Epithelial cell of esophagus (primary cell): ENCODE data around the gene DSG1.

ENCODE experiments used
- DNase-seq: peaks from one replicate; pipeline ENCODE4 v3.0.0; 2010; ENCODE audit warnings: low read depth
- H3K4me3 ChIP-seq: 2 replicates; pipeline ENCODE4 v1.5.1; 2011; ENCODE audit warnings: mild to moderate bottlenecking, low read length, control low read depth
- TF ChIP-seq, protein P1 (sequence below): IDR thresholded peaks from 2 replicates; pipeline ENCODE4 v1.5.1; 2011; ENCODE audit warnings: low read depth, mild to moderate bottlenecking, low read length, control low read depth, inconsistent platforms; ENCODE audit not compliant: insufficient read depth; ENCODE audit errors: missing control alignments

DSG1 gene

GRCh38 chr18:31393286-31393685, 75.3 kb downstream of the DSG1 start:
- TF ChIP-seq, protein P1, sequence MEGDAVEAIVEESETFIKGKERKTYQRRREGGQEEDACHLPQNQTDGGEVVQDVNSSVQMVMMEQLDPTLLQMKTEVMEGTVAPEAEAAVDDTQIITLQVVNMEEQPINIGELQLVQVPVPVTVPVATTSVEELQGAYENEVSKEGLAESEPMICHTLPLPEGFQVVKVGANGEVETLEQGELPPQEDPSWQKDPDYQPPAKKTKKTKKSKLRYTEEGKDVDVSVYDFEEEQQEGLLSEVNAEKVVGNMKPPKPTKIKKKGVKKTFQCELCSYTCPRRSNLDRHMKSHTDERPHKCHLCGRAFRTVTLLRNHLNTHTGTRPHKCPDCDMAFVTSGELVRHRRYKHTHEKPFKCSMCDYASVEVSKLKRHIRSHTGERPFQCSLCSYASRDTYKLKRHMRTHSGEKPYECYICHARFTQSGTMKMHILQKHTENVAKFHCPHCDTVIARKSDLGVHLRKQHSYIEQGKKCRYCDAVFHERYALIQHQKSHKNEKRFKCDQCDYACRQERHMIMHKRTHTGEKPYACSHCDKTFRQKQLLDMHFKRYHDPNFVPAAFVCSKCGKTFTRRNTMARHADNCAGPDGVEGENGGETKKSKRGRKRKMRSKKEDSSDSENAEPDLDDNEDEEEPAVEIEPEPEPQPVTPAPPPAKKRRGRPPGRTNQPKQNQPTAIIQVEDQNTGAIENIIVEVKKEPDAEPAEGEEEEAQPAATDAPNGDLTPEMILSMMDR = no peak
- no peak overlapping the region for H3K4me3 ChIP-seq
- no peak for DNase-seq

GRCh38 chr18:31396796-31397612, 79.0 kb downstream of the DSG1 start:
- TF ChIP-seq, protein P1 = no peak
- no peak overlapping the region for H3K4me3 ChIP-seq
- DNase-seq = no peak

- no peak overlapping the region for H3K4me3 ChIP-seq
- TF ChIP-seq, protein P1 = no peak
- no peak for DNase-seq
Measured at GRCh38 chr18:31398191-31398590, 80.2 kb downstream of the DSG1 start.

GRCh38 chr18:31399306-31400032, 81.5 kb downstream of the DSG1 start:
- no peak overlapping the region for H3K4me3 ChIP-seq
- TF ChIP-seq, protein P1 = no peak
- peak; percentile 69 for DNase-seq

DNA sequence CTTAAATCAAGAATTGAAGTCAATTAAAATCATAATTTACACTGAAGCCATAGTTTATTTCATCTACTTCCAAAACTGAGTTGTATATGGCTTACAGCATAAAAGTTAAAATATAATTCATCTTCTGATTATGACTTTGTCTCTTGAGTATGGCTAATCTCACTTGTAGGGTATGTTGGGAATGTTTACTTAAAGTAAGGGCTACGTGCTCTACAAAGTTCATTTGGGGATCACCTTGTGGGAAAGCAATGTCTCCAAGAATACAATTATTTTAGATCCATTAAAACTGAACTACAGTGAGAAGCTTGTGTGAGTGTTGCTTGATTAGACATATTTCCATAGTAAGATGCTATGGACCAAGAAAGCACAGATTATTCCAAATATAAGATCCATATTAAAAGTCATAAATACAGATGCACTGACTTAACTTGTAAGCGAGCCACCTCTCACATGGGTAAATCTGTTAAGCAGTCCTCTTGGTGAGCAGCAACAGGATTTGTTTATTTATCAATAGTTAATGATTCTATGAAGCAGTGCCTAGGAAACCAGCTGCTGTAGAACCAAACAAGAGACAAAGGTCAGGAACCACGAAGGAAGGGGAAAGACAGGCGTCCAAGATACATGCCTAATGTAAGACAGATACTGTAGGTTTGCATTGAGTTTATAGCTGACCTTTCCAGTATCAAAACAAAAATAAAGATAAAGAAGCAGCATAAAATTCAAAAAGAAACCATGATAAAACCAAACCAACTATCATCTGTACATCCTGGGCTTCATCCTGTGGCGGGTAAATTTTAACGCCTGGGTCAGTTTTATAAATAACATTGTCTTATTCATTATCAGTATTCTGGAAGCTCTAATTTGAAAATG, 83.4 kb downstream of the DSG1 start:
- TF ChIP-seq, protein P1 = no peak
- no peak overlapping the region for H3K4me3 ChIP-seq
- DNase-seq = no peak

DNA sequence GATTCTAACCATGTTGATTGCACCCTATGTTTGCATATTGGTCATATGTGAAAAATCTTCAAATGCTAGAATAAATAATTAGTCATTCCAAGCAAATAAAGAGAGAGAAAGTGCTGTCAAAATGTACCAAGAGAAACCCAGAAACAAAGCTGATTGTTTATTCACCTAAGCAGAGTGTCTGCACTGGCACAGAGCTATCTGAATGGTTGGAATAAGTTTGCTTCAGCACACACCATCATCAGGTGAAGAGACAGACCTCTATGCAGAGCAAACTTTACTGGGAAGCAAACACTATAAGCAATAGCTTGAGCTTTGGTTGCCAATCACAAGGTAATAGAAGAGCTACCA, 84.0 kb downstream of the DSG1 start:
- DNase-seq = peak; percentile 51
- TF ChIP-seq, protein P1 = no peak
- H3K4me3 ChIP-seq = no peak overlapping the region
